ENCODE measurements around the gene WNT10A. TPM values are rescaled to one million over a fixed set of nuclear protein-coding genes. Genes with fewer than 3 reads are reported as not detected.

WNT10A gene
- total RNA-seq, result 13.2 and 16.2 TPM in 2 replicates

GRCh38 chr2:218880102-218880858, at the start of gene WNT10A:
TSS of gene WNT10A (plus strand) at chr2:218880852. CDS start at chr2:218880996, 144 bp downstream.

GRCh38 chr2:218831378-218831990, 49.2 kb upstream of the WNT10A start, which contains the start of gene PRKAG3:
TSS of gene PRKAG3 (minus strand) at chr2:218831803.

GRCh38 chr2:218859556-218859987, 21.1 kb upstream of the WNT10A start, which contains the start of gene WNT6:
TSS of gene WNT6 (plus strand) at chr2:218859805. CDS start at chr2:218860038, 233 bp downstream.

Other genes starting within 250 kb of the WNT10A start
- gene ZNF142, start 221.2 kb upstream of the WNT10A start, total RNA-seq, result 10.6 and 24.2 TPM in 2 replicates
- gene BCS1L, start 221.2 kb upstream of the WNT10A start, total RNA-seq, result 37.3 and 45.1 TPM in 2 replicates
- gene RNF25, start 208.8 kb upstream of the WNT10A start, total RNA-seq, result 16.1 and 30.8 TPM in 2 replicates
- gene STK36, start 208.8 kb upstream of the WNT10A start, total RNA-seq, result 5.3 and 9.9 TPM in 2 replicates
- gene TTLL4, start 170.0 kb upstream of the WNT10A start, total RNA-seq, result 12.3 and 15.0 TPM in 2 replicates
- gene CYP27A1, start 98.7 kb upstream of the WNT10A start, total RNA-seq, result 0.37 and 0.56 TPM in 2 replicates
- gene PRKAG3, start 49.0 kb upstream of the WNT10A start, total RNA-seq, result not detected in 2 replicates
- gene WNT6, start 21.0 kb upstream of the WNT10A start, total RNA-seq, result not detected in 2 replicates
- gene CDK5R2, start 78.8 kb downstream of the WNT10A start, total RNA-seq, result not detected in 2 replicates
- not detected in 2 replicates for gene FEV, start 104.3 kb downstream of the WNT10A start, total RNA-seq
- not detected in 2 replicates for gene CRYBA2, start 112.6 kb downstream of the WNT10A start, total RNA-seq
- not detected in 2 replicates for gene CFAP65, start 160.7 kb downstream of the WNT10A start, total RNA-seq
- not detected in 2 replicates for gene IHH, start 180.1 kb downstream of the WNT10A start, total RNA-seq

All from airway epithelial cell (primary cell).